GM19467 (cell line): ENCODE results near the gene INO80C.
A peak's percentile ranks its signal among the peaks of the same experiment; 100 is the strongest.
"Not testable (repeated sequence)": the region's sequence is repeated elsewhere in the genome, so short reads cannot be mapped to it uniquely, and the experiment has no call there.

Experiments
- ATAC-seq: cut with Tn5 transposase; IDR thresholded peaks from one replicate; pipeline ENCODE4 v1.9.1; 2021; ENCODE audit warnings: mild to moderate bottlenecking, moderate library complexity; ENCODE audit not compliant: unreplicated experiment

The INO80C gene

DNA sequence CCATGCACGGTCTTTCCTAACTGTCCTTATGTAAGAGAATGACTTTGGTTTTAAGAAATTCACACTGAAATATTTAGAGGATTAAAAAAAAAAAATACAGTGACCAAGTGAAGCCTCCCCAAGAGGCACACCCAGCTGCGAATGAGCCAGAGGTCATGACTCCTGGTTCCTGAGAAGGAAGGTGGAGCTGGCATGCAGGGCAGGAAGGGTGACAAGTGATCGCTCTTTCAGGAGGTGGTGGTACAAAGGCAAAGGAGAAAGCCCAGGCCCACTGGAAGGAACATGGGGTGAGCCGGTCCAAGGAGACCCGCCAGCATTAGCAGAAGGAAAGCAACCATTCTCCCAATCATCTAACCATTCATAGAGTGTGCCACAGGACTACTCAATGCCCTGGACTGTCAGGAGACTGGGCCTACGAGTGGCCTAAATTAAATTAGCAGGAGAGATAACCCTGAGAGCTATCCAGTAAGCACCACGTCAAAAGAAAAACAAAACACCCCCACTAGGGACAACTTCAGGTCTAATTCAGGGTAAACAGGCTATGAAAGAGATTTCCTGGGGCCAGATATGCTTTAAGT, 7.8 kb downstream of the INO80C start:
- ATAC-seq: no peak

DNA sequence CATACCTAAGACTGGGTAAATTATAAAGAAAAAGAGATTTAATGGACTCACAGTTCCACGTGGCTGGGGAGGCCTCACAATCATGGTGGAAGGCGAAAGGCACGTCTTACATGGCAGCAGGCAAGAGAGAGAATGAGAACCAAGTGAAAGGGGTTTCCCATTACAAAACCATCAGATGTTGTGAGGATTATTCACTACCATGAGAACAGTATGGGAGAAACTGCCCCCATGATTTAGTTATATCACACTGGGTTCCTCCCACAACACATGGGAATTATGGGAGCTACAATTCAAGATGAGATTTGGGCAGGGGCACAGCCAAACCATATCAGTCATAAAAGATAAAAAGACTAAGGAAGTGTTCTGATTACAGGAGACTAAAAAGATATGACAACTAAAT, 8.5 kb downstream of the INO80C start:
- not testable (repeated sequence) for ATAC-seq

DNA sequence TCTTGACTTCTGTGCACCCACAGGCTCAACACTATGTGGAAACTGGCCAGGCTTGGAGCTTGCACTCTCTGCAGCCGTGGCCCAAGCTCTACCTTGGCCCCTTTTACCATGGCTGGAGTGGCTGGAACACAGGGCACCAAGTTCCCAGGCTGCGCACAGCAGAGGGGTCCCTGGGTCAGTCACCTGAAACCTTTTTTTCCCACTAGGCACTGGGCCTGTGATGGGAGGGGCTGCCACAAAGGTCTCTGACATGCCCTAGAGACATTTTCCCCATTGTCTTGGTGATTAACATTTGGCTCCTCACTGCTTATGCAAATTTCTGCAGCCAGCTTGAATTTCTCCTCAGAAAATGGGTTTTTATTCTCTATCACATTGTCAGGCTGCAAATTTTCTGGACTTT, 9.4 kb downstream of the INO80C start:
- not testable (repeated sequence) for ATAC-seq

DNA sequence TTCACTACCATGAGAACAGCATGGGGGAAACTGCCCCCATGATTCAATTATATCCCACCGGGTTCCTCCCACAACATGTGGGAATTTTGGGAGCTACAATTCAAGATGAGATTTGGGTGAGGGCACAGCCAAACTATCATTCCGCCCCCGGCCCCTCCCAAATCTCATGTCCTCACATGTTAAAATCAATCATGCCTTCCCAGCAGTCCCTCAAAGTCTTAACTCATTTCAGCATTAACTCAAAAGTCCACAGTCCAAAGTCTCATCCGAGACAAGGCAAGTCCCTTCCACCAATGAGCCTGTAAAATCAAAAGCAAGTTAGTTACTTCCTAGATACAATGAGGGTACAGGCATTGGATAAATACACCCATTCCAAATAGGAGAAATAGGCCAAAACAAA, 10.2 kb downstream of the INO80C start:
- not testable (repeated sequence) for ATAC-seq

DNA sequence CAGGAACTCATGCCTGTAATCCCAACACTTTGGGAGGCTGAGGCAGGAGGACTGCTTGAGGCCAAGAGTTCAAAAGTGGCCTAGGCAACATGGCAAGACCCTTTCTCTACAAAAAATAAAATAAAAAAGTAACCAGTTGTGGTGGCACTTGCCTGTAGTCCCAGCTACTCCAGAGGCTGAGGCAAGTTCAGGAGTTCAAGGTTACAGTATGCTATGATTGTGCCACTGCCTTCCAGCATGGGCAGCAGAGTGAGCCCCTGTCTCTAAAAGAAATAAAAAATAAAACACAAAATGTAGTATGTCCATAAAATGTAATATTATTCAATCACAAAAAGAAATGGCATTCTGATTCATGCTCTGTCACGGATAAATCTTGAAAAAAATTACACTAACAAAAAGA, 11.9 kb downstream of the INO80C start:
- ATAC-seq: no peak

DNA sequence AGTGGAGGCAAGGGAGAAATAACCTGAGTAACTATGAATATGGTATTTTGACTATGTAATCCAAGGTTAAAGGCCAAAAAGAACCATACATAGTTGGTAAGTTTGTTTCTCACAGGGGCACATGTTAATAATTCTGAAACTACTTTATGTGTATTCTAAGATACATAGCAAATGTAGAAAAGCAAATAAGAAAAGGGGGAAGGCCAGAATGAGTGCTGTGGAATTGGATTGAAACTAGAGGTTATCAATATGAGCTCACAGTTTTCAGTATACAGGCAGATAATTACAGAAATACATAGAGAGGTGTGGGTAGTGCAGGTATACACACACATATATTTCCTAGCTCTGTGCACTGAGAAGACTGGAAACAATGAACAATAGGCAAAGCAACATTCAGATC, 13.7 kb downstream of the INO80C start:
- no peak for ATAC-seq

DNA sequence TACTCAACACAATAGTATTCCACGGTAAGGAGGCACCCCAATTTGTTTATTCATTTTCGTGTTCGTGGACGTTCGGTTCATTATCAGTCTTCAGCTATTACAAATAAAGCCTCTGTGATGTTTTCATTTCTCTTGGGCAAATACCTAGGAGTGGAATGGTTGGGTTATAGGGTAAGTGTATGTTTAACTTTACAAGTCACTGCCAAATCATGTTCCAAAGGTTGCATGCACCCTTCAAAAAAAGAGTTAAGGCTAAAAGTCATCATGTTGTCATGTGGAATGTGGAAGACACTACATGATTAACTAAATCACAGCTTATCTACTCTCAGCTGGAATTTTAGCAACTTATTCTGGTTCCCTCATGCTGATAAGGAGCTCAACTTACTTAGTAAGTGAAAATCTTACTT, 15.8 kb downstream of the INO80C start:
- ATAC-seq: no peak

DNA sequence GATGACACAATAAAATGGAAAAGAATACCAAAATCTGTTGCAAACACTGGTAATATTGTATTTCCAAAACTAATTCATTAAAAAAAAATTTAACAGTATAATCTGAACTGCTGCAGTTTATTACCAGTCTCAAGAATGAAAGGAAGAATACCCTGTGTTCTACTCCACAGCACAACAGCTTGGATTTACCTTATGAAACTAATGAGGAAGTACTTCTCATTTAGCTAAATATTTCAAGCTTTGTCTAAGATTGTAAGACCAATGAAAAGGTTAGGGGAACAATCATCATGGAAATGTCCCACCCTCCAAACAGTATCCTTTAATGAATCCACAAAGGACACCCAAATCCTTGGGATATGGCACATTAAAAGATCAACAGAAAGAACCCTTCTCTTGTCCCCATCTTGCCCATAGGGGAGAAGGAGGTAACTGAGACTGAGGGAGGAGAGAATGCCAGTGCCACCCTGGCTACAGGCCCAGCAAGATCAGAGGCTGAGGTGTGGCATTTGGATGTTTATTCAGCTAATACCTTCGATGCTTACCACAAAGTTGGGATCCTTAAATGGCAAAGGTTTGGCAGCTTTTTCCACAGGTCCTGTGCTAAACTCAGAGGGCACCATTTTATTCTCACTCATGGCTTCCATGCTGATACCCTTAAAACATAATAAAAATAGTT, 17.7 kb downstream of the INO80C start:
- ATAC-seq: no peak

DNA sequence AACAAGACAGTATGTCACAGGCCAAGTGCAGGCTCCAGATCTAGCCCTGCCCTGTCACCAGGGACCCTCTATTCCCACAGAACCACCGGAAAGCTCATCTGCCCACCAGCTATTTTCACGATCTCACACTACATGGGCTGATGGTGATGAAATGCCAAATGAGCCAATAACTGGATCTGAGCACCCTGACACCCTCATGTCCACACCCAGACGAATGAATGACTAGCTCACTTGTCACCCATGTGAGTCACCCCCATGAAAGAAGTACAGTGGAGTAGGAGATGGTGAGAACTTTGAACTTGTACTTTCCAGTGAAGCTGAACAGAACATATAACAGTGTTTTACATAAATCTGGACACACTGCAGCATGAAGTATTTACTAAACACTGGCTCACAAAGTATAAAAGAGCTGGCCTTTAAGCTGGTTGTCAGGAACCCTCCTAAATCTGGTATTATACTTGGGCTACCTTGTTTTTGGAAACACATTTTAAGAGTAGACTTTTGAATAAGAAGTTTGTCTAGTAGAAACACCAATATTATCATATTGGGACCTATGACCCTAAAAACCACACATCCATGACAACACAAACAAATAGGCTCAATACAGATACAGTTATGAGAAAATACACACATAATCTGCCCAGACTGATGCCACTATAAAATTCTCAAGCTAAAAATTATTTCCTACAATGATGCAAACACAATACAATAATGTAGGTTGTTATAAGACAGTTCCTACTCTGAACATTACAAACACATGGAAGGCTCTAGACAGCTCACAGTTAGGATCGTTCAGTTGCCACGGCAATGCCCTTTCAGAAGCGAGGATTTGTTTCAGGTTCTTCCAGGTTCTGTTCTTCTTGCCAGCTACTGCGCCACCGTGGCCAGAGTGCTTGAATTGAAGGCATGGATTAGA, 19.0 kb downstream of the INO80C start:
- no peak for ATAC-seq

DNA sequence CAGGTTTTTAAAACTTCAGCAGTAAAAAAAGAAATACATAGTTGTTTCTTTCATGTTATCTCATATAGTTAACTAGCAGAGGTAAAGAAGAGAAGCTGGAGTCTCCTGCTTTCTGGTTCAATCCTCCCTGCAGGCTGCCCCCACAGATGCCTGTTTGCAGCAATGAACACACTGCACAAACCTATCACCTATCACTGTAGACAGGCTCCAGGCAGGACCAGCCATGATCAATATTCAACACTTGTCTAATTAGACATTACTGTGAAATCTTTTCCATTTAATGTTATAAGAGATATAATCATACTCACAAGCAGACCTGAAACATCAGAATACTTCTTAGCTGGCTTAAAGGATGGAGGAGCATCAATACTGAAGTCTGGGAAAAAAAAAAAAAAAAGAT, 19.8 kb downstream of the INO80C start:
- no peak for ATAC-seq

DNA sequence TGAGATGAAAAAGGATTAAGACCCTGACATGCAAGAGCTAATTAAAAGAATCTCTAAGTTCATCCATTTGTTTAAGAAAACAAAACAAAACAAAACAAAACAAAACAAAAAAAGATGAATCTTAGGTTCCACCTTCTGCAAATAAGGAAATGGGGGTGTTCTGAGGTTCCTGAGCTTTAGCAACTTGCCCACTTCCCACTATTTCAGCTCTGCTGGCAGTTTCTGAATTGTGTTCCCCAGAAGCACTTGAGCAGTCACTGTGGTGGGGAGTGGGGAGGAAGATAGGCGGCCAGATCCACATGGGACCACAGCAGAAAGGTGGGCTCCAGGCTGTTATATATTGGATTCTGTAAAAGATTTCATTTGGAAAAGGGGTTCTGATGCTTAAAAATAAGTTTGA, 20.3 kb downstream of the INO80C start:
- no peak for ATAC-seq

DNA sequence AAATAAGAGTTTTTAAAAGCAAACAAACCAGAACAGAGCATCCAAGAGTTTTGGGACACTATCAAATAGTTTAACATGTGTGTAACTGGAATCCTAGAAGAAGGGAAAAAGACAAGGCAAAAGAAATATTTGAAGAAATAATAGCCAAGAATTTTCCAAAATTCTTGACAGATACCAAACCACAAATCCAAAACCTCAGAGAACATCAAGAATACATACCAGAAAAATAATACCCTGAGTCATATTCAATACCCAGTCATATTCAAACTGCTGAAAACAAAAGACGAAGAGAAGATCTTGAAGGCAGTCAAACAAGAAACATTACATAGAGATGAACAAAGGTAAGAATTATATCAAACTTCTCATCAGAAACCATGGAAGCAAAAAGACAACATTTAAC, 22.9 kb downstream of the INO80C start:
- no peak for ATAC-seq

DNA sequence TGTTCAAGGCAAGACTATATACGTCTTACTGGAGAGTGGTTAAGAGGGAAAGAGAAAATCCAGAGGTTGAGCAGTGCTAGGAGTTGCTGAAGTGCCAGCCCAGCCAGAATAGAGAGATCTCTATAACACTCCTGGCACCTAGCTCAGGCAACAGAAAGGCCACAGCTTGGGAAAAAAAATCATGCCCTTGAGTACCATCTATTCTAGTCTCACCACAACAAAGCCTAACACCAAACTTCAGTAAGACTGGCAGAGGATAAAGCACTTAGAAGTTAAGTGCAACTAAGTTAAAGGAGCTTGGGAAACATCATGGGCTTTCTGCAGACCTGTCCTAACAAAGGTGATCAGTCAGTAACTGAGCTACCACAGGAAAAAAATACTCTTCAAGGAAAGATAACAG, 24.2 kb downstream of the INO80C start:
- no peak for ATAC-seq

DNA sequence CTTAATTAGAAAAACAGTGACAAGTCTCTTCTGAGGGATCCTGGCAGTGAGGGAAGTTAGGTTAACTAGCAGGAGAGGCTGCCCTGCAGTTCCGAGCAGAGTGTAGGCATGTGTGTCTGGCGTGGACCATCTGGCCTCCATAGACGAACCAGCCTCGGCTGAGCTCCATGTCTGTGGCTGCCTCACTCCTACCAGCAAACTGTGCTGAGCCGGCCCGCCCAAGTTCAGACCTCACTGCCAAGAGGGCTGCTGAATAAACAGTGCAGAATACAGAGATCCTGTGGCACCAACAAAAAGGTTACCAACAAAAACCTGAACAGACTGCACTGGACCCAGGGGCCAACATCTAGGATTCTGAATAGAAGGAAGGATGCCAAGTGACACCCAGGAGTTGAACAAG, 27.3 kb downstream of the INO80C start:
- no peak for ATAC-seq

DNA sequence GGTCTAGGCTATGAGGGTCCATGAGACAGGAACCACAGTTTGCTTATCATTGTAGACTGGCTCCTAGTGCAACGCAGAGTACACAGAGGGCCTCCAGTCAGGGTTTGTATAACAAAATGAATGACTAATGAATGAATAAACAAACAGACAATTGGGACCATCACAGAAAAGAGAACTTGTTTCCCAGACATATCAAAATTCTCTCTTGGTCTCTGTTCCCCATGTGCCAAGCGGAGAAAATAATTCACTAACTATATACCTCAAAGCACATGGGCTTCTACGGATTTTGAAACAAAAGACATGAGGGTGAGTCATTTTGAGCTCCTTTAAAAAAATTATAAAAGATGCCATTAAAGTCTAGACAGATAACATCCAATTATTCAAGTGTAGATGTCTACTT, 28.0 kb downstream of the INO80C start:
- ATAC-seq: no peak

DNA sequence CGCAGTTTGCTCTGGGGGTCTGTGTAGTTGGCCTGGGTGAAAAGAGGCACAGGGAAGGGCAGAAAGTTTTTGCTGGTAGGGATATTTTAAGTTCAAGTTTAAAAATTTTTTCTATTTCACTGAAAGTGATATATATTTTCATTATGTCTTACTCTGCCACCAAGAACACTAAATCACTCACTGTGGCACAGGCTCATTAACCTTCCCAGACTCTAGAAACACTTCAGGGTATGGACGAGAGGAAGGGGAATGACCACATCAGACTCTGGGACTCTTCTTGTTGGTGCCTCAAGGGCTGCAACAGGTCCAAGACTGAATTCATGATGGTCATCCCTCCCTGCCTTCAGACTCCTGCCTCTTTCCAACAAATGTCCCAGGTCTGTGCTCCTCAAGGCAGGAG, 29.0 kb downstream of the INO80C start:
- ATAC-seq: no peak

DNA sequence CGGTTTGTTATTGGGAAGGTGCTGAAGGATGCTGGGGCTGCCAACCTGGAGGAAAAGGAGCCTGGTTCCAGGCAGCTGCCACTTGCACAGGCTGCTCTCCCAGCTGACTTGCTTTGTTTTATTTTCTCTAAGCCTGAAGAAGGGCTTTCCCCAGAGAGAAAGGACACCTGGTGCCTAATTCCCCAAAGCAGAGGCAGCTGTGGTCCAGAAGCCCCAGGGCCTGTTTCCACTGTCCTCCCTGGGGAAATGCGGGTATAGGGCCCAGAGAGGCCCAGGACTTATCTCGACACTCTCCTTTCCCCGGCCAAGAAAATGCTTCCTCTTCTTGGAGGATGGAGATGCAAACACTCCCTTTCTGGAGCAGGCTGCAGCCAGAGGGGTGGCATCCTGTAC, 30.1 kb downstream of the INO80C start:
- peak; percentile 83 for ATAC-seq

DNA sequence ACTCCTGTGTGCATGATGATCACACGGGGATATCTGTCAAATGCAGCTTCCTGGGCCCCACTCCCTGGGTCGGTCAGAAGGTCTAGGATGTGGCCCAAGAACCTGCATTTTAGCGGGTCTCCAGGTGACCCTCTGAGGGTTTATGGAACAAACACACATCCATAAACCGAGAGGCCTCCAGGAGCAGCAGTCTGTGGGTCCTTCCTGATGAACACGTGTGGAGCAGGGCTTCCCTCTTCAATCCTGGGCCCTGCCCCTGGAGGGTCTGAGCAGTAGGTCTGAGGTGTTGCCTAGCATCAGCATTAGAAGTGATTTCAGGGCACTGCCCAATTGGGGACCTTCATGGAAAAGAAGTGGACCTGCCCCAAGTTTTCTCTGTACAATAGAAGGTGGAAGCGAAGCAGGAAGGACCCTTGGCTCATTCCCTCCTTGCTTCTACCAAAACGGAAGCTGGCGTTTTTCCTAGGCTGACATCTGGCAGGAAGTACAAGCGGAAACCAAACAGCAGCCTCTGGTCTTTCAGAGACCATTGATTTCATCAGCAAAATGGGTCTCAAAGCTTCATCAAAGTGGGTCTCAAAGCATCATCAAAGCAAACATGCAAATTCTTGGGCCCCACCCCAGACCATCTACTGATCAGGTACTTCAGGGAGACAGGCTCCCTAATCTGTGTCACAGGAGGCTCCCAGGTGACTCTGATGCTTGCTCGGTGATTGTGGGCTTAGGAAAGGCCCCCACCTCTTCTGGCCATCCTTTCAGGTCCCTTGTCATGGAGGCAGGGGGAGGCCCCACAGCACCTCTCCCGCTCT, 30.7 kb downstream of the INO80C start:
- no peak for ATAC-seq

DNA sequence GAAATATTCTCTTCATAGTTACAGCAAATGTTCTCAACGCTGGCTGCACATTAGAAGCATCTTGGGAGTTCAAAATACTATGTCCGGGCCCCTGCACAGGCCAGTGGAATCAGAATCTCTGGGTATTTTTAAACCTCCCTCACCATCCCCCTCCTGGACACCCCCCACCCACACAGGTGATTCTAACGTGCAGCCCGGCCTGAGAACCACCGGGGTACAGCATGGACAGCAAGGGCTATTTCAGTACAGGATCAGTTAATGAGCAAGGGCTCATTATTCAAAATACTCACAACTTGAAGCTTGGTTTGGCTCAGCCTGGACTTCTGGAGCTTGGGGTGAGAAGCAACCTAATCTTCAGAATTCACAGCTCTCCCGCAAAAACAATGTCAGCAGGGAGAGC, 31.4 kb downstream of the INO80C start:
- ATAC-seq: no peak

DNA sequence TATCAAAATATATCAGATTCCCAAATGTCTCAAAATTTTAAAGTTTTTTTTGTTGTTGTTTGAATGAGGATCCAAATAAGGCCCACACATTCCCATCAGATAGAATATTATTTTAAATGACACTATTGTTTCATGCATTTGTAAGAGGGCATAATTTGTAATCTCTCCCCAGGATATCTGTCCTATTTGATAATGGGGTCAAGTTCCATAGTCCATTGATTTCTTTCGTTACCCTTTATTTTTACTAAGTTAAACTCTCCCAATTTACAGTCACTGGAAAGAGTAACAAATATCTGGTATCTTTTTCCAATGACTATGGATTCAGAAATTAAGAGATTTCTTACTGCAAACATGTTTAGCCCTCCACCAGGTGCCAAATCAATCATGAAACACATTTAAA, 32.4 kb downstream of the INO80C start:
- no peak for ATAC-seq

DNA sequence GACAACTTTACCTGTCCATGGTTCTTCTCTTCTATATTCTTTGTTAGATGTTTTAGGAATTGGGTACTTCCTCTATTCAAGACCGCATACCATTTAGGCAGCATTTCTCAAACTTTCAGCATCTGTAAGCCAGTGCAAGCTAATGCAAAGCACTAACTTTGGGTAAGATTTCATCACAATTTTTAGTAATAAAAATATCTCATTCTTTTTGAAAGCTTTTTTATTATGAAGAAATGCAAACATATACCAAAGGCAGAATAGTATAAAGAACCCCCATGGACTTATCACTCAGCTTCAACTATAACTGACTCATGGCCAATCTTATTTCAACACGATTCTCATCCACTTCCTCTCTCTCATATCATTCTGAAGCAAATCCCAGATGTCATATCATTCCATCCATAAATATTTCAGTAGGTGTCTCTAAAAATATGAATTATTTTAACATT, 32.9 kb downstream of the INO80C start:
- ATAC-seq: no peak
